Measurements from ENCODE around the gene HOGA1.
"Not testable (repeated sequence)": the region's sequence is repeated elsewhere in the genome, so short reads cannot be mapped to it uniquely, and the experiment has no call there.

Gene HOGA1

GRCh38 chr10:97555541-97555940 lies 28.6 kb upstream of the HOGA1 start:
- not testable (repeated sequence) for DNase-seq

DNA sequence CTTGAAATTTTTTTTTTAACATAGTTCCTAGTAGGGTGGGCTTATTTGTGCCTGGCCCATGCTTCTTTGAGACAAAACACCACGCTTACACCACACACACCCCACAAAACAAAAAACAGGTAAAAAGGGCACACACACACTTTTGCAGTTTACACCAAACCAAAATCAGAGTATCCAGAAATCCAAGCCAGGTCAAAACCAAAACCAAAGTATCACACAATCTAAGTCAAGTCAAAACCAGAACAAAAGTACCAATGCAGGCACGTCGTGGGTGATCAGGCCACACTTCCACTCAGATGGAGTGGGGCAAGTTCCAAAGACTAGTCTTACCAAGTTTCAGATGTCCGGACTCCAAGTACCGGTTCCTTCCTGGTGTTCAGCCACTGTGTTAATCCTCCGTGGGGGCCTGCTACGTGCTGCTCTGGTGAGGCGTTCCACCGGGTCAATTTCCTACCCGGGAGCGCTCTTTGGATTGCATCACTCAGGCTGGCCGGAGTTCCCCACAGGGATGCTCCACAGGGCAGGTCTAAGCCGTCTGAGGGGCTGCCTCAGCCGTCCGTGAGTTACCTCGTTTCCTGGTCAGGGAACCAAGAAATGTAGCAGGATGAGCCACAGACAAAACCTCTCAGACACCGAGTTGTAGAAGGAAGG lies 23.3 kb upstream of the HOGA1 start:
- not testable (repeated sequence) for DNase-seq

DNA sequence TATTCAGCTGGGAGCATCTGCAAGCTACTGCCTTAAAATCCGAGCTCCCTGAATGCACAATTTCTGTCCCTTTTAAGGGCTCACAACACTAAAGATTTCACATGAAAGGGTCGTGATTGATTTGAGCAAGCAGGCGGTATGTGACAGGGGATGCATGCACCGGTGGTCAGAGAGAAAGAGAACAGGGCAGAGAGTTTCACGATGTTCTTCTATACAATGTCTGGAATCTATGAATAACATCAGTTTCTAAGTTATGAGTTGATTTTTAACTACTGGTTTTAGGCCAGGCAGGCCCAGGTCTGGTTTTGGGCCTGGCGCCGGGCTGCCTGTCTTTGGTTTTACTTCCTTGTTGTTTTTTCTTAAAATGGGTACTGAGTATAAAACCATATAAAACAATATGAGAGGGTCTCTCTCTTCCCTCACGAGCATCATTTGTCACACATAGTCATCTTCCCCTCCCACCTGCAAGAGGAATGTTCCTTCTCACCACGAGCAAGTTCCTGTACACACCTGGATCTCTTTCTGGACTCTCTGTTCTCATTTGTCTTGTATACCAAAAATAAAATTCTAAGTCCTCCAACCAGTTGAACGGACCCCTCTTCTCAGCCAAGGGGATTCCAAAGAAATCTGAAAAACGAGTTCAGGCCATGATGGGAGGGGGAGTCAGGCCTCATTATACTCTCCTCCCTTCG lies 22.7 kb upstream of the HOGA1 start:
- not testable (repeated sequence) for DNase-seq

DNA sequence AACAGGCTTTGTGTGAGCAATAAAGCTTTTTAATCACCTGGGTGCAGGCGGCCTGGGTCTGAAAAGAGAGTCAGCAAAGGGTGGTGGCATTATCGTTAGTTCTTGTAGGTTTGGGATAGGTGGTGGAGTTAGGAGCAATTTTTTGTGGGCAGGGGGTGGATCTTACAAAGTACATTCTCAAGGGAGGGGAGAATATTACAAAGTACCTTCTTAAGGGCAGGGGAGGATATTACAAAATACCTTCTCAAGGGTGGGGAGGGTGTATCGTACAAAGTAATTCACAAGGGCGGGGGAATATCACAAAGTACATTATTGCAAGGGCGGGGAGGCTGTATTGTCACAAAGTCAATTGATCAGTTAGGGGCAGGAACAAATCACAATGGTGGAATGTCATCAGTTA lies 21.9 kb upstream of the HOGA1 start:
- DNase-seq, result not testable (repeated sequence)

DNA sequence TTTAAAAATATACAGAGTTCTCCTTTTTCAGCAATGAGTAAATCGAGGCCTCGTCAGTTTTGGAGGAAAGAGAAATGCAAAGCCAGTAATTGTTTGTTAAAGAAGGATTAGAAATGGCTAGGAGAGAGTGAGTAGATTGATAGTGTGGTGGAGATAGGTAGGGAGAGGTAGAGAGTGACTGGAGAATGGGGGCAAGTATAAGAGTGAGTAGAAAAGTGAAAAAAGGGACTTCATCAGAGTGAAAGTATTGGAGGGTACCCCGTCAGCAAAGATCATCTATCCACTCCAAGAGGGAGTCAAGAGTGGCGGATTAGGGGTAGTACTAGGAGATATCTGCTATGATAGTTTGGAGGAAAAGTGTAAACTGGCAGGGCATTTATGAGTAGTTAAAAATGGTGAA lies 20.9 kb upstream of the HOGA1 start:
- no peak for DNase-seq

DNA sequence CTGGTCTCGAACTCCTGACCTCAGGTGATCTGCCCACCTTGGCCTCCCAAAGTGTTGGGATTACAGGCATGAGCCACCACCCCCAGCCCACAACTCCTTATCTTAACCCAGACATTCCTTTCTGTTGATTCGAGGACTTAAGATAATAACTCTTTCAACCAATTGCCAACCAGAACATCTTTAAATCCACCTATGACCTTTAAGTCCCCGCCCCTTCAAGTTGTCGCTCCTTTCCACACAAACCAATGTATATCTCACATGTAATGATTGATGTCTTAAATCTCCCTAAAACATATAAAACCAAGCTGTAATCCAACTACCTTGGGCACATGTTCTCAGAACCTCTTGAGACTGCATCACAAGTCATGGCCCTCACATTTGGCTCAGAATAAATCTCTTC lies 19.4 kb upstream of the HOGA1 start:
- DNase-seq, result no peak

DNA sequence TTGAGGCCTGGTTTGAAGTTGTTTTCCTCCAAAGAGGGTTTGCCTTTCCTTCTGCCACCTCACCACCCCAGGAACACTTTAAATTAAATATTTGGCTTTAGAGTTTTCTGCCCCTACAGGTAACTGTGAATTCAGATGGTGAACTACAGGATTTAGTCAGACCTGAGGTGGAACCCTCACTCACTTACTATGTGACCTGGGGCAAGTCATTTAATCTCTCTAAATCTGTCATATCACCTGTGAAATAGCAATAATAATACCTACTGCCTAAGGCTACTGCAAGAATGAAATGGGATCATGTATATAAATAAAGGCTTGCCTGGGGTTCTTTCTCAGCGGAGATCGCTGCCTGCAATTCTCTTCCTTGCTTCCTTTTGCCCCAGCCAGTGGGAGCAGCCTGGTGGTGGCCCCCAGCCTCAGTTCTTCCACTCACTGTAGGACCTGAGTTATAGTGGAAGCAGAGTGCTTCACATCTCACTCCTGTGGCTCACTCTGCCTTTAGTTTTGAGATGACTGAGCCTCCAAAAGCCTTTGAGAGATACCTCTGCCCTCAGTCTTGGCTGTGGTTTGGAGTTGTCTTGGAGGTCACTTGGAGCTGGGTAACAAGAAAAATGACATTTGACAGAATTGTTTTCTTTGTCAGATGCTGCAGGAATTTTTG lies 17.7 kb upstream of the HOGA1 start:
- DNase-seq, result no peak

- no peak for DNase-seq
Observed at GRCh38 chr10:97567891-97568290, 16.3 kb upstream of the HOGA1 start.

- DNase-seq, result no peak
Observed at GRCh38 chr10:97570146-97570788, 13.9 kb upstream of the HOGA1 start.

GRCh38 chr10:97570789-97571471 lies 13.3 kb upstream of the HOGA1 start:
- no peak for DNase-seq

DNA sequence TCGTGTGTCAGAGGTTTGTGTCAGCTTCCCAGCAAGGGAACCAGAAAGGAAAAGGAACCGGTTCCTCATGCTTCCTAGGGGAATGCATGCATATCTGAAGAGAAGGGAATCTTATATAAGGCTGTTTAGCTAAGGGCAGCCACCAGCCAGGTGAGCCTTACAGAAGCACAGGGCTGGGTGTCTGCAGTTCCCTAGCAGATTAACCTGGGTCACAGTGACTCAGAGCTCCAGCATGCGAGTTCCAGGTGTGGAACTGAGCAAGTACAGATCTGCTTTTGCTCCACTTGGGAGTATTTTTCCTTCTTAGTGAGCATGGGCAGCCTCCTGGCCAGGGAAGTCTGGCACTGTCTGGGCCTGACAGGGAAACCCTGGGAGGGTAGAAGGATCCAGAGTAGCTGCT lies 12.6 kb upstream of the HOGA1 start:
- no peak for DNase-seq

DNA sequence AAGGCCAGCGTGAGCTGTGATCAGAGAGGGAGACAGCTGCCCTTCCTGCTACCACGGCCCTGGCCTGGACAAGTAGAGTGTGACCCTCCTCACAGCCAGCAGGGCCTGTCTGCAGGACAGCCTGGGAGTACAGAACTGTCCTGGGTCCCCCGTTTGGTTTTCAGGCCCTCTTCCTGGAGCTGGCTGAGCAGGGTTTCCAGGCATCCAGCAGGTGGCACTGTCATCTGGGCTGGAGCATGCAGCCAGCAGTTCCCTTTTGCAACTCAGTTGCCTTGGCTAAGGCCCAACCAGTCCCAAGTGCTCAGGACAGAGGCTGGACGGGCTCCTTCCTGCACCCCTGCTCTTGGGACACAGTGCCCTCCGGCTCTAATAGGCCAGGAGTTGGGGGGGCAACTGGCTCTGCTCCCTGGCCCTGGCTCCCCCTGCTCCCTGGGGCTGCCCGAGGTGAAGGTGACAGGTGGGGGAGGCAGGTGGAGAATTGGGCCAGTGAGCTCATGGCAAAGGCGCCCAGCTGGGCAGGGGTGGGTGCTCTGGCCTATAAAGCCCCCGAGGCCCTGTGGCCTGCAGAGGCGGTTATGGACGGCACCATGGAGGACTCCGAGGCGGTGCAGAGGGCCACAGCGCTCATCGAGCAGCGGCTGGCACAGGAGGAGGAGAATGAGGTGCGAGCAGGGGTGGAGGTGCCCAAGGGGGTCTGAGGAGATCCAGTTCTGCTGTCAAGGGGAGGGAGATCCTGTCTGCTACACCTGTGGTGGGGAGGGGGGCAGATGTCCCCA lies 11.8 kb upstream of the HOGA1 start, which contains the start of gene ANKRD2:
Gene ANKRD2 (plus strand): TSS at position 566 of the 776 bp plus-strand sequence. CDS start 10 bp downstream, at position 576.
- peak; percentile 51 for DNase-seq

GRCh38 chr10:97573021-97573420 lies 11.2 kb upstream of the HOGA1 start:
- no peak for DNase-seq

DNA sequence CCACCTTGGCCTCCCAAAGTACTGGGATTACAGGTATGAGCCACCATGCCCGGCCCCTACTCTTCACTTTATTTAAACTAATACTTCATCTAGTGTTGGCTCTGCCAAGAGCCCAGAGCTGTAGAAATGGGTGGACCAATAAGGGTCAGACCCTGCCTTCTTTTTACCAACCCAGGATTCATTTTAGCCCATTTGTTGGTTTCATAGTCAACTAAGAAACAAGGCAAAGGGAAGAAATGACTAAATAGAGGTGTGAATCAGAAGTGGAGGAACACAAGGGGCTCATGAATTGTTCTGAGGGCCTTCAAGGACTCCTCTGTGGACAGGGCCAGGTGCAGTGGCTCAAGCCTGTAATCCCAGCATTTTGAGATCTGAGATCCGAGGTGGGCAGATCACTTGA lies 10.5 kb upstream of the HOGA1 start:
- DNase-seq, result no peak

DNA sequence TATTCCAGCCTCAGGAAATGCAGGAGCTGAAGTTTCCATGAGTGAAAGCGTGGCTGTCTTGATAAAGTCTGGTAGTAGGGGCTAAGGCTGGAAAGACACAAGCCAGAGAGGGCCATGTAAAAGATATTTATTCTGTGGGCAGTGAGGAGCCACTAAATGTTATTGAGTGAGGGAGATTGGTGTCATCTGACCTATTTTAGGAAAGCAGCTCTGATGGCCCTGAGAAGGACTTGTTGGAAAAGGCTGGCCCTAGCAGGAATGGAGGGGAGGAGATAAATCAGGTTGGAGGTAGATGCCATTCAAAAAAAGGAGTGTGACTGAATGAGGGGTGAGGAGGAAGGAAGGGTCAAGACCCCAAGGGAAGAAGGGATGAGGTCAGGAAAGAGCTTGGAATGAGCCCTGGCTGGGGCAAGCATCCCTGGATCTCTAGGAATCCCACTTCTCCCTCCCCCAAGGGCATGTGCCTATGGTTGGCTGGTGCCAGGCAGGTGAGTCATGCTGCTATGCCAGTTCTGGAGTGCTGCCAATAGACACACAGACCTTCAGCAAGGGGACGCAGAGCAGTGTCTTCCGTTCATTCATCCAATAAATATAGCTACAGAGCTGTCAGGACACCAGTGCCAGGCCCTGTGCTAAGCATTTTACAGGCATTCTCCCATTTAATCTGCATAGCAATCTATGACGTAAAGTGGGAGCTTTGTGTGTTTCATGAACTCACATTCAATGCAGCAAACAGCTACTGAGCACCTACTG lies 9.6 kb upstream of the HOGA1 start:
- DNase-seq, result no peak

DNA sequence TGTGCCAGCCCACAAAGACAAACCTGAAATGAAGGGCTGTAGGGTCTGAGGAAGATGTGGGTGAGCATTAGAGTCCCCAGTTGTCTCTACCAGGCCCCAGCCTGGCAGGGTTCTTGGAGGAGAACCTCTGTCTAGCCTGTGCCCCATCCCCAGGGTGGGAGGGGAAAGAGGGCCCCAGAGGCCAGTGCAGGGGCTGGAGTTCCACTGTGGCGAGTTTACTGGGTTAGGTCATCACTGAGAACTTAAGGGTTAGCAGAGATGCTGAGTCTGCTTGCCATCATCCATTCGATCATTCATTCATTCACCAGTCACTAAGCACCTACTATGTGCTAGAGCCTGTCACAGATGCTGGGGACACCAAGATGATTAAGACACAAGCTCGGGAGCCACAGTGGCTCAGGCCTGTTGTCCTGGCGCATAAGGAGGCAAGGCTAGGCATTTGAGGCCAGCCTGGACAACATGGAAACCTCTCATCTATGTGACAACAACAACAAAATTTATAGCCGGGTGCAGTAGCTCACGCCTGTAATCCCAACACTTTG lies 9.0 kb upstream of the HOGA1 start:
- DNase-seq, result no peak

GRCh38 chr10:97576487-97576886 lies 7.7 kb upstream of the HOGA1 start:
- not testable (repeated sequence) for DNase-seq

DNA sequence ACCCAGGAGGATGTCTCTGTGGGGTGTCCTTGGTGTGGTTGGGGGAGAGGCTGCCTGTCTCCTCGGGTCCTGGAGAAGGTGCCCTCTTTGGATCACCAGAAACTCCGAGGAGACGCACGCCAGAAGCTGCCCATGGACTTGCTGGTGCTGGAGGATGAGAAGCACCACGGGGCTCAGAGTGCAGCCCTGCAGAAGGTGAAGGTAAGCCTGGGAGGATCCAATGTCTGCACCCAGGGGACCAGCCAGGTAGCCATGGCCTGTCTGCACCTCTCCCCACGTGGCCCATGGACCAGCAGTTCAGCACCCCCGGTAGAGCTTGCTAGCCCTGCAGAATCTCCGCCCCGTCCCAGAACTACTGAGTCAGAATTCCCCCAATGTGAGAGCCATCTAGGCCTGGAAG lies 6.5 kb upstream of the HOGA1 start:
- no peak for DNase-seq

DNA sequence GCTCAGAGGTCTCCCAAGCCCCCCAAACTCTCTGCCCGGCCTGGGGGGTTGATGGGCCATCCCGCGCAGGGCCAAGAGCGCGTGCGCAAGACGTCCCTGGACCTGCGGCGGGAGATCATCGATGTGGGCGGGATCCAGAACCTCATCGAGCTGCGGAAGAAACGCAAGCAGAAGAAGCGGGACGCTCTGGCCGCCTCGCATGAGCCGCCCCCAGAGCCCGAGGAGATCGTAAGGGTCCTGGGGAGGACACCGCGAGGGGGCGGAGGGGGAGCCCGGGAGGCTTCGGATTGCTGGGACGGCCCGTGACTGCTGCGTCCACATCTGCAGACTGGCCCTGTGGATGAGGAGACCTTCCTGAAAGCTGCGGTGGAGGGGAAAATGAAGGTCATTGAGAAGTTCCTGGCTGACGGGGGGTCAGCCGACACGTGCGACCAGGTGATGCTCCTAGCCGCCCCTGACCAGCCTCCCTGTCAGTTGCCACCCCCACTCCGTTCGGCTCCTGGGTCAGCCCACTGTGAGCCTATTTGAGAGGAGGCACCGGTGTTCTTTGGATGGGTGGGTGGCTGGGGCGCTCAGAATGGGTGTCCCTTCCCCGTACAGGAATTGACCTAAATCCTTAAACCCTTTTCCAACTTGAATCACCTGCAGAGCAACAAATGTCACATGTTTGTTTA lies 5.9 kb upstream of the HOGA1 start:
- DNase-seq, result no peak

All from stimulated activated CD4-positive, alpha-beta T cell treated with anti-CD3 and anti-CD28 coated beads, Interleukin-12 subunit alpha, Interleukin-12 subunit beta, amount 100 ng/mL, for 4 hours (primary cell).